ENCODE results near the gene KCNT1. TPM values are rescaled to one million over a fixed set of nuclear protein-coding genes. Genes with fewer than 3 reads are reported as not detected.

KCNT1 gene
- total and polyA plus RNA-seq, 4 experiments from 2014 or later: 0.06 to 0.20 TPM; not detected in 2

DNA sequence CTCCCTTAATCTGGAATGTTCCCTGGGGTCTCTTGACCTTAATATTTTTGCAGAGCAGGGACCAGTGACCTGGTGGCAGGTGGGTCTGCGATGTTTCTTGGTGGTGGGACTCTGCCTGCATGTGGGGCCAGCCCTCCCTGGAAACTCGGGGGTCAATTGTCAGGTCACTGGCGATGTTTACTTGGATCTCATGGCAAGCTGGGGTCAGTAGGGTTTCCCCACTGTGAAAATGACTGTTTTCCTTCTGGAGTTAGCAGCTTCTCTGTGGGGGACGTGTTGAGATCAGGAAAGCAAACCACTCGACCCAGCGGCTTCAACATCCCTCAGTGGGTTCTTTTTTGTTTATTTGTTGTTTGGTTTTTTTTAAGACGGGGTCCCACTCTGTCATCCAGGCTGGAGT lies 73.9 kb downstream of the KCNT1 start:
- Histone ChIP-seq H3K27ac (ENCODE audit: low read depth, low read length) (no peak overlapping the region), H3K36me3 (ENCODE audit: insufficient read depth, low read length) (no peaks in the 10 kb centered on the region), H3K27me3 (ENCODE audit: insufficient read depth, low read length) (no peaks in the 10 kb centered on the region), H3K9me3 (ENCODE audit: control insufficient read depth in 1 of 2, low read length in 2 of 2) (no peaks in the 10 kb centered on the region), H3K4me1 (ENCODE audit: insufficient read depth, low read length) (no peaks in the 10 kb centered on the region), H3K4me3 (ENCODE audit: low read length in 2 of 2) (no peak overlapping the region)
- no peak overlapping the region for H3K27ac Mint-ChIP-seq
- intact Hi-C loops (cut with micrococcal nuclease): no loop called here
- no peaks in the 10 kb centered on the region for H3K27me3 Mint-ChIP-seq
- ChIA-PET POLR2A (ENCODE audit: partially characterized antibody) (no interaction called here), CTCF (ENCODE audit: partially characterized antibody) (no interaction called here)
- H3K4me3 Mint-ChIP-seq: peak overlapping the region in 1 of 8 donors; percentile 20
- DNase-seq: no peak
- no peaks in the 10 kb centered on the region for H3K4me1 Mint-ChIP-seq
- H3K9me3 Mint-ChIP-seq: peaks cover 0 to 2% (median 0%) of the 10 kb centered on the region in 8 donors
- no peaks in the 10 kb centered on the region for H3K36me3 Mint-ChIP-seq

DNA sequence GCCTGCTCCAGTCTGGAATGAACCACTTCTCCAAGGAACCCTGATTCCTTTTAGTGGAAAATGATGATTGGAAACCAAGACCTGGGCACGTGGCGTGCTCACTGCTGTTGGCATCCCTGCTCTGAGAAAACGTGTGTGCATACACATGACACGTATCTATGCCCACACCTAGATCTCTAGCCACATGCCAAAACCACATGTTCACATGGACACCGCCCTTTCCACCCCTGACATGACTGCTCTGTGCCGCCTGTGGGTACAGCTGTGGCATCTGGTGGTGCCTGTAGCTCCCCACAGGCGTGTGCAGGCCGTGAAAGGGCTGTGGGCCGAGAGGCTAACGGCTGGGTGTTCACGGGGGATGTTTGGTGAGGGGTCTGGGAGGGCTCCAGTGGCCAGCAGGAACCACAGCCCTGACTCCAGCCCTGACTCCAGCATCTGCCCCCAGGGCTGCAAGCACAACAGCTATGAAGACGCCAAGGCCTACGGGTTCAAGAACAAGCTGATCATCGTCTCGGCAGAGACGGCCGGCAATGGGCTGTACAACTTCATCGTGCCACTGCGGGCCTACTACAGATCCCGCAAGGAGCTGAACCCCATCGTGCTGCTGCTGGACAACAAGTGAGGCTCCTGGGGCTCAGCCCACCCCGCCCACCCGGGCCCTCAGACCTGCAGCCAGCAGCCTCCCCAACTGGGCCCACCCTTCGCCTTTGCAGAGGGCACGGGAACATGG lies 75.1 kb downstream of the KCNT1 start:
- H3K27me3 ChIP-seq (ENCODE audit: insufficient read depth, low read length): no peaks in the 10 kb centered on the region
- H3K36me3 ChIP-seq (ENCODE audit: insufficient read depth, low read length): no peaks in the 10 kb centered on the region
- no peak overlapping the region for H3K4me3 ChIP-seq (ENCODE audit: low read length in 2 of 2)
- ChIA-PET POLR2A (ENCODE audit: partially characterized antibody) (no interaction called here), CTCF (ENCODE audit: partially characterized antibody) (no interaction called here)
- Mint-ChIP-seq H3K27ac (no peak overlapping the region), H3K36me3 (no peaks in the 10 kb centered on the region), H3K9me3 (peaks cover 0 to 2% (median 0%) of the 10 kb centered on the region in 8 donors), H3K4me1 (no peaks in the 10 kb centered on the region), H3K27me3 (no peaks in the 10 kb centered on the region), H3K4me3 (no peak overlapping the region)
- intact Hi-C loops (cut with micrococcal nuclease): no loop called here
- no peaks in the 10 kb centered on the region for H3K4me1 ChIP-seq (ENCODE audit: insufficient read depth, low read length)
- H3K9me3 ChIP-seq (ENCODE audit: control insufficient read depth in 1 of 2, low read length in 2 of 2): no peaks in the 10 kb centered on the region
- no peak overlapping the region for H3K27ac ChIP-seq (ENCODE audit: low read depth, low read length)
- peak in 1 of 5 donors; percentile 17 for DNase-seq

DNA sequence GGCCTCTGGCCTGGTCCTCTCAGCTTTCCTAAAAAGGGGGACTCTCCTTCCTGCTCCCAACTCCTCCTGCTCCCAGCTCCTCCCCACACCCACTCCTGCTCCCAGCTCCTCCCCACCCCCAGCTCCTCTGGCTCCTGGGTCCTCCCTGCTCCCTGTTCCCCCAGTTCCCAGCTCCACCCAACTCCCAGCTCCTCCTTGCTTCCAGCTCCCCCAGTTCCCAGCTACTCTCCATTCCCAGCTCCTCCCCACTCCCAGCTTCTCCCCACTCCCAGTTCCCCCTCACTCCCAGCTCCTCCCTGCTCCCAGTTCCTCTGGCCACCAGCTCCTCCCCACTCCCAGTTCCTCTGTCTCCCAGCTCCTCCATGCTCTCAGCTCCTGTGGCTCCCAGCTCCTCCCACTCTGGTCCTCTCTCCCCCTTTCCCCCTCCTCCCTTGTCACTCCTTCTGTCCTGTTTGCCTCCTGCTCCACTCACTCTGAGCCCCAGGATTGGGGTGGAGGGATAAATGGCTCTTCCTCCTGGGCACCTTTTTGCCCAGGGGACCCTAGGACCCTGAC lies 75.7 kb downstream of the KCNT1 start:
- no peaks in the 10 kb centered on the region for H3K9me3 ChIP-seq (ENCODE audit: control insufficient read depth in 1 of 2, low read length in 2 of 2)
- ChIA-PET POLR2A (ENCODE audit: partially characterized antibody) (no interaction called here), CTCF (ENCODE audit: partially characterized antibody) (no interaction called here)
- Mint-ChIP-seq H3K27ac (peak overlapping the region in 1 of 7 donors; percentile 23), H3K4me1 (no peaks in the 10 kb centered on the region), H3K27me3 (no peaks in the 10 kb centered on the region), H3K36me3 (no peaks in the 10 kb centered on the region), H3K9me3 (peaks cover 0 to 2% (median 0%) of the 10 kb centered on the region in 8 donors), H3K4me3 (no peak overlapping the region)
- intact Hi-C loops (cut with micrococcal nuclease): no loop called here
- H3K36me3 ChIP-seq (ENCODE audit: insufficient read depth, low read length): no peaks in the 10 kb centered on the region
- H3K4me1 ChIP-seq (ENCODE audit: insufficient read depth, low read length): no peaks in the 10 kb centered on the region
- DNase-seq: no peak
- no peaks in the 10 kb centered on the region for H3K27me3 ChIP-seq (ENCODE audit: insufficient read depth, low read length)
- H3K4me3 ChIP-seq (ENCODE audit: low read length in 2 of 2): no peak overlapping the region
- H3K27ac ChIP-seq (ENCODE audit: low read depth, low read length): no peak overlapping the region

DNA sequence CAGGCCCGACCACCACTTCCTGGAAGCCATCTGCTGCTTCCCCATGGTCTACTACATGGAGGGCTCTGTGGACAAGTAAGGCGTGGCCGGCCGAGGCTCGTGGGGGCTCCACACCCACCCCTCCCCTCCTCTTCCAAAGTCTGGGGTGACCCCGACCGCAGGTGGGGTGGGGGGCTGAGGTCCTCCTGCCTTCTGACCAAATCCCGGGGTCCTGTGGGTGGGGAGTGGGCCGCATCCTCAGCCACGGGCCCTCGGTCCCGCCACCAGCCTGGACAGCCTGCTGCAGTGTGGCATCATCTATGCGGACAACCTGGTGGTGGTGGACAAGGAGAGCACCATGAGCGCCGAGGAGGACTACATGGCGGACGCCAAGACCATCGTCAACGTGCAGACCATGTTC lies 76.4 kb downstream of the KCNT1 start:
- intact Hi-C loops (cut with micrococcal nuclease): no loop called here
- H3K4me1 Mint-ChIP-seq: no peaks in the 10 kb centered on the region
- ChIA-PET POLR2A (ENCODE audit: partially characterized antibody) (no interaction called here), CTCF (ENCODE audit: partially characterized antibody) (no interaction called here)
- no peaks in the 10 kb centered on the region for H3K27me3 Mint-ChIP-seq
- H3K4me1 ChIP-seq (ENCODE audit: insufficient read depth, low read length): no peaks in the 10 kb centered on the region
- no peaks in the 10 kb centered on the region for H3K36me3 ChIP-seq (ENCODE audit: insufficient read depth, low read length)
- H3K27me3 ChIP-seq (ENCODE audit: insufficient read depth, low read length): no peaks in the 10 kb centered on the region
- no peak for DNase-seq
- no peaks in the 10 kb centered on the region for H3K9me3 ChIP-seq (ENCODE audit: control insufficient read depth in 1 of 2, low read length in 2 of 2)
- H3K4me3 Mint-ChIP-seq: no peak overlapping the region
- H3K9me3 Mint-ChIP-seq: peaks cover 0 to 2% (median 0%) of the 10 kb centered on the region in 8 donors
- no peak overlapping the region for H3K27ac Mint-ChIP-seq
- H3K27ac ChIP-seq (ENCODE audit: low read depth, low read length): no peak overlapping the region
- no peak overlapping the region for H3K4me3 ChIP-seq (ENCODE audit: low read length in 2 of 2)
- no peaks in the 10 kb centered on the region for H3K36me3 Mint-ChIP-seq

DNA sequence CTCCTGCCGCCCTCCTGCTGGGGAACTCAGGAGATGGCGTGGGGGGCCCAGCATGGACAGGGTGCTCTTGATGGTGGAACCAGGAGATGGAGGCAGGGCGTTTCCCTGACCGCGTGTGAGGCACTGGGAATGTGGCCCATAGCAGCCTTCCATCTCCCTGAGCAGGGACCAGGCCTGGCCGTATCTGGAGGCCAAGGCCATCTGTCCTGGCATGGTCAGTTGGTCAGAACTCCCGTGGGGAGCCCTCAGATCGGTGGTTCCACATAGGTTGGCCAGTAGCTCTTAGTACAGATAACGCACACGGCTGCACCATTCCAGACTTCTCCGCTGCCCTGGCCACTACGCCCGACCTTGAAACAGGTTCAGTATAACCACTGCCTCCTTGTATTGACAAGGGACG lies 77.6 kb downstream of the KCNT1 start:
- Histone ChIP-seq H3K36me3 (ENCODE audit: insufficient read depth, low read length) (no peaks in the 10 kb centered on the region), H3K9me3 (ENCODE audit: control insufficient read depth in 1 of 2, low read length in 2 of 2) (no peaks in the 10 kb centered on the region), H3K4me1 (ENCODE audit: insufficient read depth, low read length) (no peaks in the 10 kb centered on the region), H3K27me3 (ENCODE audit: insufficient read depth, low read length) (no peaks in the 10 kb centered on the region), H3K4me3 (ENCODE audit: low read length in 2 of 2) (no peak overlapping the region), H3K27ac (ENCODE audit: low read depth, low read length) (no peak overlapping the region)
- Mint-ChIP-seq H3K4me3 (no peak overlapping the region), H3K36me3 (no peaks in the 10 kb centered on the region), H3K27ac (no peak overlapping the region), H3K4me1 (no peaks in the 10 kb centered on the region), H3K27me3 (no peaks in the 10 kb centered on the region), H3K9me3 (peaks cover 0 to 2% (median 0%) of the 10 kb centered on the region in 8 donors)
- POLR2A ChIA-PET (ENCODE audit: partially characterized antibody): no interaction called here
- CTCF ChIA-PET (ENCODE audit: partially characterized antibody): no interaction called here
- intact Hi-C loops (cut with micrococcal nuclease): no loop called here
- no peak for DNase-seq

DNA sequence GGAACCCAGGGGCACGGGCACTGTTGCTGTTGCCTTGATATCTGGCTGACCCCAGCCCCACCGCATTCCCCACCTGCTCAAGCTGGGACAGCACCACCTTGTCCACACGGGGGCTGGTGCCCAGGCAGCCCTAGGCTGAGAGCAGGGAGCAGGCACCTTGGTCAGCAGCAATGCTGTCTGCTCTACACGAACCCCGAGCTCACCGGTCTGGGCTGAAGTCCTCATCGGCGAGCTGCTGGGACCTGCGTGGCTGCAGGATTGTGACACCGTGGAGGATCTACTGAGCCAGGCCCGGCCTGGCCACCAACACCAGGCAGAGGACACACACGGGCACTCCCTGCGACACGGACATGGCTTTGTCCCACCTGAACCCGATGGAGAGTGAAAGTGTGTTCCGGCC lies 78.1 kb downstream of the KCNT1 start:
- intact Hi-C loops (cut with micrococcal nuclease): no loop called here
- Histone ChIP-seq H3K27ac (ENCODE audit: low read depth, low read length) (no peak overlapping the region), H3K4me1 (ENCODE audit: insufficient read depth, low read length) (no peaks in the 10 kb centered on the region), H3K9me3 (ENCODE audit: control insufficient read depth in 1 of 2, low read length in 2 of 2) (no peaks in the 10 kb centered on the region), H3K4me3 (ENCODE audit: low read length in 2 of 2) (no peak overlapping the region), H3K27me3 (ENCODE audit: insufficient read depth, low read length) (no peaks in the 10 kb centered on the region), H3K36me3 (ENCODE audit: insufficient read depth, low read length) (no peaks in the 10 kb centered on the region)
- CTCF ChIA-PET (ENCODE audit: partially characterized antibody): no interaction called here
- Mint-ChIP-seq H3K27me3 (no peaks in the 10 kb centered on the region), H3K27ac (no peak overlapping the region), H3K4me1 (no peaks in the 10 kb centered on the region), H3K4me3 (no peak overlapping the region), H3K9me3 (peaks cover 0 to 2% (median 0%) of the 10 kb centered on the region in 8 donors), H3K36me3 (no peaks in the 10 kb centered on the region)
- POLR2A ChIA-PET (ENCODE audit: partially characterized antibody): no interaction called here
- no peak for DNase-seq

DNA sequence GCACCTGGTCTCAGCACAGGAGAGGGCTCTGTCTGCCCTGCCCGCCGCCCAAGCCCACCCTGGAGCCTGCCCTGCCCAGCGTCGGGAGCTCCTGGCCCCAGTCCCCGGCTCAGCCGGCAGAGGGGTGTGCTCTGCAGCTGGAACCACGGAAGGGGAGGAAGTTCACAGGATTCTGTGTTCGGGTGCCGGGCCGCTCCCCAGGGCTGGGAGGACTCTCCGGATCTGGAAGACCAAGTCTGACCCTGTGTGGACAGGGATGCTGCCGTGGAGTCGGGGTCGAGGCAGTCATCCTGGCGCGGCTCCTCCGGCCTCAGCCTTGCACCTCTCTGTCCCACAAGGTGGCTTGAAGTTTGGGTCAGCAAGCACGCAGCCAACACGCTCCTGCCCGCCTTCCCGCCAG lies 78.6 kb downstream of the KCNT1 start:
- intact Hi-C loops (cut with micrococcal nuclease): no loop called here
- DNase-seq: no peak
- H3K4me3 Mint-ChIP-seq: no peak overlapping the region
- H3K4me3 ChIP-seq (ENCODE audit: low read length in 2 of 2): no peak overlapping the region
- no peaks in the 10 kb centered on the region for H3K4me1 Mint-ChIP-seq
- H3K4me1 ChIP-seq (ENCODE audit: insufficient read depth, low read length): no peaks in the 10 kb centered on the region
- peaks cover 0 to 2% (median 0%) of the 10 kb centered on the region in 8 donors for H3K9me3 Mint-ChIP-seq
- no peaks in the 10 kb centered on the region for H3K36me3 ChIP-seq (ENCODE audit: insufficient read depth, low read length)
- H3K27me3 Mint-ChIP-seq: no peaks in the 10 kb centered on the region
- ChIA-PET POLR2A (ENCODE audit: partially characterized antibody) (no interaction called here), CTCF (ENCODE audit: partially characterized antibody) (no interaction called here)
- no peak overlapping the region for H3K27ac Mint-ChIP-seq
- H3K27me3 ChIP-seq (ENCODE audit: insufficient read depth, low read length): no peaks in the 10 kb centered on the region
- H3K36me3 Mint-ChIP-seq: no peaks in the 10 kb centered on the region
- no peak overlapping the region for H3K27ac ChIP-seq (ENCODE audit: low read depth, low read length)
- no peaks in the 10 kb centered on the region for H3K9me3 ChIP-seq (ENCODE audit: control insufficient read depth in 1 of 2, low read length in 2 of 2)
